ENCODE data around the gene PTPRN2. TPM values are rescaled to one million over a fixed set of nuclear protein-coding genes. Genes with fewer than 3 reads are reported as not detected.

Gene PTPRN2
- total and polyA plus RNA-seq, 2 of the 8 experiments (the other 6 are each of a cell fraction or from before 2014, with no cell fraction given): 2.6 to 4.5 TPM

- H3K18ac ChIP-seq (ENCODE audit: extremely low read depth, low read length): no peak overlapping the region
- no peaks in the 10 kb centered on the region for H3K79me2 ChIP-seq (ENCODE audit: control insufficient read depth in 1 of 2, insufficient read depth in 2 of 2, low read length in 2 of 2)
- H2BK15ac ChIP-seq (ENCODE audit: low read length): no peak overlapping the region
- FAIRE-seq: no peak
- H3K27ac ChIP-seq (ENCODE audit: low read depth, low read length): no peak overlapping the region
- no peak overlapping the region for H4K91ac ChIP-seq (replicated peaks; ENCODE audit: insufficient read length, low read length)
- ChIA-PET CTCF (ENCODE audit: partially characterized antibody) (interaction anchor here (0.6 to 5.1 kb wide), 9 partner anchors 8 to 99 kb away, joined by 3 to 51 read pairs (median 4); no protein-coding TSS in a partner anchor), POLR2A (ENCODE audit: partially characterized antibody) (no interaction called here)
- no peak overlapping the region for H3K9ac ChIP-seq (replicated peaks in 1 of 4; ENCODE audit: extremely low read depth in 1 of 4, low read depth in 3 of 4, low read length in 3 of 4)
- no peaks in the 10 kb centered on the region for H3K79me1 ChIP-seq (ENCODE audit: low read depth, low read length)
- H2BK20ac ChIP-seq (ENCODE audit: low read length): no peak overlapping the region
- H3K4ac ChIP-seq (replicated peaks; ENCODE audit: insufficient read length, low read depth, low read length): no peak overlapping the region
- H2AK5ac ChIP-seq (ENCODE audit: low read depth, low read length): 0 out of 2 replicates have a peak overlapping the region, but pooled peaks have one; percentile 86
- no peak overlapping the region for H2AFZ ChIP-seq (ENCODE audit: low read length)
- H3K14ac ChIP-seq (ENCODE audit: insufficient read length): no peak overlapping the region
- H4K5ac ChIP-seq (ENCODE audit: insufficient read length, low read depth, low read length): no peak overlapping the region
- H3K27me3 ChIP-seq (replicated peaks in 1 of 4; ENCODE audit: control insufficient read depth in 3 of 4, extremely low read depth in 1 of 4, insufficient read depth in 3 of 4, low read length in 3 of 4): no peaks in the 10 kb centered on the region
- 0 out of 2 replicates have a peak overlapping the region, but pooled peaks have one; percentile 50 for H2BK12ac ChIP-seq (ENCODE audit: low read depth, low read length)
- H3K23me2 ChIP-seq (ENCODE audit: low read depth, low read length): no peaks in the 10 kb centered on the region
- H3K9me3 ChIP-seq (ENCODE audit: insufficient read depth in 2 of 2, low read depth in 1 of 2, low read length in 1 of 2): peaks cover 0 to 3% of the 10 kb centered on the region in 2 experiments; a peak in 2 of 4 replicates
- no peak overlapping the region for H3K56ac ChIP-seq (replicated peaks; ENCODE audit: insufficient read length, low read depth, low read length)
- DNase-seq (ENCODE audit: low read depth in 1 of 2, low spot score in 2 of 2): no peak
- peak overlapping the region; percentile 31; the same call in 1 of the 2 replicates for H4K8ac ChIP-seq (ENCODE audit: extremely low read depth, insufficient read depth, low read length)
- no peak overlapping the region for H2BK120ac ChIP-seq (replicated peaks; ENCODE audit: low read depth, low read length)
- 84% methylated on average over 13 of the region's 13 CpGs; no CpG with 5 or more reads in 1 of the 2 experiments for WGBS, 2 experiments (ENCODE audit: extremely low coverage in 1 of 2, insufficient coverage in 1 of 2, insufficient read length in 1 of 2, insufficient replicate concordance in 2 of 2, low coverage in 1 of 2, low lambda C conversion rate in 2 of 2, missing lambda C conversion rate in 1 of 2)
- no peak overlapping the region for H3K4me2 ChIP-seq (ENCODE audit: insufficient read depth in 1 of 2, low read depth in 2 of 2, low read length in 2 of 2)
- H4K20me1 ChIP-seq (replicated peaks in 1 of 2; ENCODE audit: control insufficient read depth in 1 of 2, insufficient read depth in 2 of 2, low read length in 2 of 2): no peaks in the 10 kb centered on the region
- peaks cover 0 to 4% (median 0%) of the 10 kb centered on the region in 4 experiments; a peak in 2 of 7 replicates for H3K4me1 ChIP-seq (replicated peaks in 1 of 4; ENCODE audit: control insufficient read depth in 3 of 4, insufficient read depth in 4 of 4, low read length in 3 of 4)
- H3K4me3 ChIP-seq (ENCODE audit: extremely low read depth in 1 of 4, insufficient read depth in 2 of 4, low read depth in 3 of 4, low read length in 4 of 4): no peak overlapping the region
- H3K23ac ChIP-seq (ENCODE audit: insufficient read length): no peak overlapping the region
- no peaks in the 10 kb centered on the region for H3K36me3 ChIP-seq (ENCODE audit: control insufficient read depth in 2 of 4, insufficient read depth in 4 of 4, low read length in 3 of 4)
- H2BK5ac ChIP-seq (ENCODE audit: low read depth, low read length): no peak overlapping the region
- TF ChIP-seq CHD1 (IDR thresholded peaks at IDR 0.05; ENCODE audit: low read depth, low read length) (no peak), RNF2 (IDR thresholded peaks at IDR 0.05; ENCODE audit: borderline replicate concordance, low read depth, low read length, missing control alignments, poor library complexity, severe bottlenecking) (no peak), POLR2A (IDR thresholded peaks at IDR 0.05; ENCODE audit: control extremely low read depth in 1 of 2, low read depth in 2 of 2, low read length in 2 of 2) (no peak), CBX5 (IDR thresholded peaks at IDR 0.05; ENCODE audit: low read depth, low read length) (no peak), JUN (IDR thresholded peaks at IDR 0.05; ENCODE audit: low read depth, low read length) (no peak), CREB1 (IDR thresholded peaks at IDR 0.05) (no peak), RBBP5 (IDR thresholded peaks at IDR 0.05; ENCODE audit: borderline replicate concordance, low read depth, low read length) (no peak), E2F6 (IDR thresholded peaks at IDR 0.05) (no peak), EGR1 (IDR thresholded peaks at IDR 0.05; ENCODE audit: borderline replicate concordance, low read depth, low read length) (no peak), MAFK (IDR thresholded peaks at IDR 0.05; ENCODE audit: low read depth, low read length) (no peak), EZH2 (IDR thresholded peaks at IDR 0.05; ENCODE audit: low read depth, low read length, severe bottlenecking) (no peak), SUZ12 (IDR thresholded peaks at IDR 0.05; ENCODE audit: low read length) (no peak), CEBPB (IDR thresholded peaks at IDR 0.05; ENCODE audit: low read depth, low read length) (no peak)
Observed at GRCh38 chr7:158409816-158410330, 177.8 kb downstream of the PTPRN2 start.

All from H1 (cell line).